Activated CD4-positive, alpha-beta T cell treated with anti-CD3 and anti-CD28 coated beads for 48 hours (primary cell): Measurements from ENCODE around the gene MRPL48.
"Not testable (repeated sequence)": the region's sequence is repeated elsewhere in the genome, so short reads cannot be mapped to it uniquely, and the experiment has no call there.

ENCODE experiments used
- DNase-seq: peaks from one replicate; pipeline ENCODE4 v3.0.0-alpha.2; 2020

The MRPL48 gene

DNA sequence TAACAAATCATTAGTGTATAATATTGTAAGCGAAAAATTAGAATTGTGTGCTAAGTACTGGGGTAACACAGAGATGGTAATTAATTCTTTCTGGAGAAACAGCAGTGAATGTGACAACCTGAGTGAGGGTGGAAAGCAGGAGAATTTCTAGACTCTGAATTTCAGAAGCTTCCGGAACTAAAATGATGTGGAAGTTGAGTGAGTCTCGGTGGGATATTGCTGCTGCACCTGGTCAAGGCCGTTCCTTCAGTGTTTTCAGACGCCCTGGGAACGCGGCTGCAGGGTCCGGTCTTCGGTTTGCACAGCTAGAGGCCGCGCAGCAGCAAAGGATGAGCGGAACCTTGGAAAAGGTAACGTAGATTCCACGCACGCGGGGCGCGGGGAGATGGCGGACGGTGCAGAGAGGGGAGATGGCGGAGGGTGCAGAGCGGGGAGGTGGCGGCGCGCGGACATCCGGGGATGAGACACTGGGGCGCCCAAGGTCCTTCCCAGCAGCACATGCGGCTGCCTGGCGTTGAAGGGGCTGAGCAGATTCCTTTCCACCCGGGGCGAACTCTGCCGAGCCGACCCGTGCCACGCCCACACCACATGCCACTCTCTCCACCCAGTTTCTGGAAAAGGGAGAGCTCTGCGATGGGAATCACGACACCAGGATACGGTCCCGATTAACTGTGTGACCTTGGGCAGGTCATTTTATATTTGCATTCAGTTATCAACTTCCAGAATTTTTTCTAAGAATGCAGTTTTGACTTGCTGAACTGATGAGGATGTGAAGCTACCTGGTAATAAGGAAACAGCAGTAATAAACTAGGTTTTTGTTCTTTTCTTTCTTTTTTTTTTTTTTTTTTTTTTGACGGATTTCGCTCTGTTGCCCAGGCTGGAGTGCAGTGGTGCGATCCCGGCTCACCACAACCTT, at the start of gene MRPL48:
MRPL48 (plus strand) TSS at position 232 of the 916 bp plus-strand sequence; CDS start at position 330, 98 bp downstream.
- peak; percentile 94 for DNase-seq

DNA sequence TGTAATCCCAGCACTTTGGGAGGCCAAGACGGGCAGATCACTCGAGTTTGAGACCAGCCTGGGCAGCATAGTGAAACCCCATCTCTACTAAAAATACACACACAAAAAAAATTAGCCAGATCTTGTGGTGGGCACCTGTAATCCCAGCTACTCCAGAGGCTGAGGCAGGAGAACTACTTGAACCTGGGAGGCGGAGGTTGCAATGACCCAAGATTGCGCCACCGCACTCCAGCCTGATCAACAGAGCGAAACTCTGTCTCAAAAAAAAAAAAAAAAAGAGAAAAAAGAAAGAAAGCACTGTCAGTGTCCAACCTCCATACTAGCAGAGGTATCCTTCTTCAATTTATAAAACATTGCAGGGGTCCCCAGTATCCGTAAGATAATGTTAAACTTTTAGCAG, 44.6 kb upstream of the MRPL48 start:
- no peak for DNase-seq

DNA sequence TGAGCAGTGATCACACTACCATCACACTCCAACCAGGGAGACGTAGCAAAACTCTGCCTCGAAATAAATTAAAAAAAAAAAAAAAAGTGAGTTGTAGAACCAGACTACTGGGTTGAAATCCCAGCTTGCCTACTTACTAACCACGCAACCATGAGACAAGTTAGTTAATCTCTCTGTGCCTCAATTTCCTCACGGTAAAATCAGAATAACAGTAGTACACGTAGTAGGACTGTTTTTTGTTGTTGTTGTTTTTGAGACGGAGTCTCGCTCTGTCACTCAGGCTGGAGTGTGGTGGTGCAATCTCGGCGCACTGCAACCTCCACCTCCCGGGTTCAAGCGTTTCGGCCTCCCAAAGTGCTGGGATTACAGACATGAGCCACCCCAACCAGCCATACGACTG, 41.0 kb upstream of the MRPL48 start:
- DNase-seq: no peak

DNA sequence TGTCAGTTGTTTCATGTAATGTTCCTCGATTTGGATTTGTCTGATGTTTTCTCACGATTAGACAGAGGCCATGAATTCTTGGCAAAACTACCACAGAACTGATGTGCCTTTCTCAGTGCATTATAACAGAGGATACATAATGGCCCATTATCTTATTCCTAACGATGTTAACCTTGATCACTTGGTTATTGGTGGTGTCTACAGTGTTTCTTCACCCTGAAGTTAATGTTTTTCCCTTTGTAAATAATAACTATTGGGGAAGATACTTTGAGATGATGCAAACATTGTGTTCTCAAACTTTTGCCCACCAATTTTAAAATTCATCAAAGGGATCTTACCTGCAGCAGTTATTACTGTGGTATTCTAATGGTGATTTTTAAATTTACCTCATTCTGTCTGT, 39.9 kb upstream of the MRPL48 start:
- no peak for DNase-seq

DNA sequence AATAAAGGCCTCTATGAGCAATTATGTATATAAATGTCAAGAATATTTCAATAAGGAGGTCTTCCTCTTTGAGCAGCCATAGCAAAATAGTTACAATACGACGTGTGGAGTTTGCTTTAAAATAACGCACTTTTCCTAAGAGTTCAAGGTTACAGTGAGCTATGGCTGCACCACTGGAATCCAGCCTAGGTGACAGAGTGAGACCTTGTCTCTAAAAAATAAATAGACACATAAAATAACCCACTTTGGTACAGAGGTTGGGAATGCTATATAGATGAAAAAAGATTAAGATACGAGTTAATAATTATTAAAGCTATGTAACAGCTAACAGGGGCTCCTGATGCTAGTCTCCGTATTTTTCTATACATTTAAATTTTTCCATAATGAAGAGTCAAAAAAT, 39.4 kb upstream of the MRPL48 start:
- no peak for DNase-seq

DNA sequence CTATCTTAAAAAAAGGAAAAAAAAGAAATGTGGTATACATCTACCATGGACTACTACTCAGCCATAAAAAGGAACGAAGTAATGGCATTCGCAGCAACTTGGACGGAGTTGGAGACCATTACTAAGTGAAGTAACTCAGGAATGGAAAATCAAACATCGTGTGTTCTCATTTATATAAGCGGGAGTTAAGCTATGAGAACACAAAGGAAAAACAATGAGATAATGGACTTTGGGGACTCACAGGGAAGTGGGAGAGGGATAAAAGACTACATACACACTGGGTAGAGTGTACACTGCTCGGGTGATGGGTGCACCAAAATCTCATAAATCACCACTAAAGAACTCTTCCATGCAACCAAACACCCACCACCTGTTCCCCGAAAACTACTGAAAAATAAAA, 38.6 kb upstream of the MRPL48 start:
- no peak for DNase-seq

DNA sequence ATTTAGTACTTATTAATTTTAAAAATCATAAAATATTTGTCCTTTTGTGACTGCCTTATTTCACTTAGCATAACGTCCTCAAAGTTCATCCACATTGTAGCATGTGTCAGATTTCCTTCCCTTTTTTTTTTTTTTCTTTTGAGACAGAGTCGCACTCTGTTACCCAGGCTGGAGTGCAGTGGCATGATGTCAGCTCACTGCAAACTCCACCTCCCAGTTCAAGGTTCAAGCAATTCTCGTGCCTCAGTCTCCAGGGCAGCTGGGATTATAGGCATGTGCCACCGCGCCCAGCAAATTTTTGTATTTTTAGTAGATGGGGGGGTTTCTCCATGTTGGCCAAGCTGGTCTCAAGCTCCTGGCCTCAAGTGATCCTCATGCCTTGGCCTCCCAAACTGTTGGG, 37.4 kb upstream of the MRPL48 start:
- no peak for DNase-seq

DNA sequence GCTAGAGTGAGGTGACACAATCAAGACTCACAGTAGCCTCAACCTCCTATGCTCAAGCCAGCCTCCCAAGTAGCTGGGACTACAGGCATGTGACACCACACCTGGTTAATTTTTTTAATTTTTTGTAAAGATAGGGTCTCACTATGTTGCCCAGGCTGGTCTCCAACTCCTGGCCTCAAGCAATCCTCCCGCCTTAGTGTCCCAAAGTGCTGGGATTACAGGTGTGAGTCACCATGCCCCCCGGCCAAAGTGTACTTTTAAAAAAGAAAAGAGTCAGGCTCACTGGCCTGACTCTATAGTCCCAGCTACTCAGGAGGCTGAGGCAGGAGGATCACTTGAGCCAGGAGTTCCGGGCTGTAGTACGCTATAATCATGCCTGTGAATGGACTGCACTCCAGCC, 36.8 kb upstream of the MRPL48 start:
- DNase-seq: not testable (repeated sequence)

DNA sequence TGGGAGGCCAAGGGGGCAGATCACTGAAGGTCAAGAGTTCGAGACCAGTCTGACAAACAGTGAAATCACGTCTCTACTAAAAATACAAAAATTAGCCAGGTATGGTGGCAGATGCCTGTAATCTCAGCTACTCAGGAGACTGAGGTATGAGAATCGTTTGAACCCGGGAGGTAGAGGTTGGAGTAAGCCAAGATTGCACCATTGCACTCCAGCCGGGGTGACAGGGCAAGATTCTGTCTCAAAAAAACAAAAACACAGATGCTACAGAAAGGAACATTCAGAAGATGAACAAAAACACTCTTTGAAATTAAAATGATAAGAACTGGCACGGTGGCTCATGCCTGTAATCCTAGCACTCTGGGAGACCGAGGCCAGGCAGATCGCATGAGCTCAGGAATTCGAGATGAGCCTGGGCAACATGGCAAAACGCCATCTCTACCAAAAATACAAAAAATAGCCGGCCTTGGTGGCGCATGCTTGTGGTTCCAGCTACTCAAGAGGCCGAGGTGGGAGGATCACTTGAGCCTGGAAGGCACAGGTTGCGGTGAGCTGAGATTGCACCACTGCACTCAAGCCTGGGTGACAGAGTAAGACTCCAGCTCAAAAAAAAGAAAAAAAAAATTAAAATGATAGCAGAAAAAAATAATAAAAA, 35.3 kb upstream of the MRPL48 start:
- no peak for DNase-seq

DNA sequence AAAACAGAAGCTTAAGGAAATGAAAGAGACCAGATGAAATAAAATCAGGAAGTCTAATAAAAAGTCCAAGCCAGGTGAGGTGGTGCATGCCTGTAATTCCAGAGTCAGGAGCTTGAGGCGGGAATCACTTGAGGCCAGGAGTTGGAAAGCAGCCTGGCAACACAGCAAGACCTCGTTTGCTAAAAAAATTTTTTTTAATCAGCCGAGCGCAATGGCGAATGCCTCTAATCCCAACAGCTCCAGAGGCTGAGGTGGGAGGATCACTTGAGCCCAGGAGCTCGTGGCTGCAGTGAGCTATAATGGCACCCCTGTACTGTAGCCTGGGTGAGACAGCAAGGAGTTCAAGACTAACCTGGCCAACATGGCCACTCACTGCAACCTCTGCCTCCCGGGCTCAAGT, 34.8 kb upstream of the MRPL48 start:
- no peak for DNase-seq

DNA sequence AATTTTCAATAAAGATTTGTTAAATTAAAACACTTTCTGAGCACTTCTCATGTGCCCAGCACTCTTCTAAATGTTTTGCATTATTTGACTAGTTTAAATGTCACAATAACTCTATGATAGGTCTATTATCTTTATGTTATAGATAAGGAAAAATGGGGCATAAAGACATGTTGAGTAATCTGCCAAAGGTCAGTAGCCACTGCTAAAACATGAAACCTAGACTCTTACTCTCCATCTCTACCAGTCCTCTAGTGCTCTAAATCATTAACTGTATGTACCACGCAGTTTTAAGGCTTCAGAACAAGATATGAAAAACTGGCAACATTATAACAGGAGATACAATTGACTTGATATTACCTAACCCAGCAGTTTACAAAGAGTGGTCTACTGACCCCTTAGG, 33.7 kb upstream of the MRPL48 start:
- no peak for DNase-seq

DNA sequence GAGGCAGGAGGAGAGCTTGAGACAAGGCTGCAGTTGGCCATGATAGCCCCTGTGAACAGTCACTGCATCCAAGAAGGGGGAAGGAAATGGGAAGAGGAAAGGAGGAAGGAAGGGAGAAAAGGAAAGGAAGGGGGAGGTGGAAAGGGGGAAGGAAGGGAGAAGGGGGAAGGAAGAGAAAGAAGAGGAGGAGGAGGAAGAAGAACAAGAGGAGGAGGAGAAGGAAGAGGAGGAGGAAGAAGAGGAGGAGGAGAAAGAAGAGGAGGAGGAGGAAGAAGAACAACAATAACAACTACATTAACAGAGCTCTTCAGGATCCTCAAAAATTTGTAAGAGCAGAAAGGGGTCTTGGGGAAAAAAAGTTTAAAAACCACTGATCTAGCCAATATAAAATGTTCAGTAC, 32.0 kb upstream of the MRPL48 start:
- no peak for DNase-seq

DNA sequence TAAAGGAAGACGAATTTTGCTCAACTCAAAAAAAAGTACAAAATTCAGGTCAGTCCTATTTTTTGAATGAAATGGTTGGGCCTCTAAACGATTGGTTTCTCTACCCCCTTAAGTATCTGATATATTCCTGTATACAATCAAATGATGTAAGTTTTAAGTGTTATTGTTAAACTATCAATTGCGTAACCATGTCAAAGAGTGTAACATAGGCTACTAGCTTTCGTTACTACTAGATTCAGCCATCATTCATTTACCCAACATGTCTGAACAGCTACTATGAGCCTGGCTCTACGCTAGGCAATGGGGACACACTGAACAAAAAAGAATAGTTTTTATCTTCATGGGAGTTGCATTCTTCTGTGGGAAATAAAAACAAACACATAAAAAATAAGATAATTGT, 30.1 kb upstream of the MRPL48 start:
- no peak for DNase-seq

DNA sequence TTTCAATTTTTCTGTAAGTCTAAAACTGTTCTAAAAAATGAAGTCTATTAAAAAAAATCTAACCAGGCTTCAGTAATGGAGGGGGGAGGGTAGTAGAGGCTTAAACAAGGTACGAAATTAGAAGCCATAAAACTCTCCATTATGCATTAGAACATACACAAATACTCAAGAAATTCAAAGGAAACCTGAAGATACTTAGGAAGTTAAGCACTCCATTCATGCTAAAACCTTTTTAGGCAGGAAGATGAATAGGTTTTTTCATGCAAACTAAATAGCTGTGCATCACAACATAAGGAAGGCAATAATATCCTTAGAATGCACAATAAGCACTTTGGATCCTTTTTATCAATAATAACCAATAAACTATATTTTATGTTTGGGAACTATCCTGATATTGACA, 29.2 kb upstream of the MRPL48 start:
- no peak for DNase-seq

DNA sequence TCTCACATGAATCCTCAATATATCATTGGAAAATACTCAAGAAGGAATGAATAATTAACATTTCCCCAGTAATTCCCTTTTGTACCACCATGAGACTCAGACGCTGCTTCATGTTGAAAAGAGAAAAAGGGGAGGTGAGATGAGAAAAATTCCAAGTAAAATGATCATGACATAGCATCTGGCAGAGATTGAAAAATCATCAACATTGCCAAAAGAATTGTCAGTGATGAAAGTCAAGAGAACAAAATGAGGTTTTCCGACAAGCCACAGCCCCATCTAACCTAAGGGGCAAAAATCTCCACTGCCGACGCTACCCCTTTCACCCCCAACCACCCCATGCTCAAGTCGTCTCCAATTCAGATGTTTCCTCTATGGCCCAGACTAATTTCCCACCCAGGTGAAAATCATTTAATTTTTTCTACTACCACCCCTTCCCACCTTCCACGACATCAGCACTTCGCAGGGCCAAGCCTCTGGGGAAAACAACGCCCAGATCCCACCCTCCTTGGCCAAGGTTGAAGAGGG, 28.0 kb upstream of the MRPL48 start:
- no peak for DNase-seq

DNA sequence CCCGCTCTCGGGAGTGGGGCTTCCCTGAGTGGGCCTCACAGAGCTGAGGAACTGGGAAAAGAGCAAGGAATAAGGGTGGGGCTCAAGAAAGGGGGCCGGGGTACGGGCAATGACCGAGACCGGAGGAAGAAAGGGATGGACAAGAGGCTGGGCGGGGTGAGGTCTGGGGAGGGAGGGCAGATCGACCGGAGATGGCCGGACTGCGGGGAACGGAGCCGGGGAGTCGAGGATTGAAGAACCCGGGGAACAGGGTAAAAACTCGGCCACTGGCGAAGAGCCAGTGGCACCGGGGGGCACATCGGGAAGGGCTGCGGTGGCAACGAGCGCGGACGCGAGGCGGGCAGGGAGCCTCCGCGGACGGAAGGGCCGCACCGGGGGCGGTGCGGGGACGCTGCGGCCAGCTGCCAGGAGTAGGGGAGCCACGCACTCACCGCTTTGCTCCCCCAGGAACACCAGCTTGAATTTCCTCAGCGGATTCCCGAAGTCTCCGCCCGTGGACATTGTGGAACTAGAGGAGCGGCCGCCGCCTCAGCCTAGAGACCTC, 27.5 kb upstream of the MRPL48 start:
- DNase-seq: no peak

DNA sequence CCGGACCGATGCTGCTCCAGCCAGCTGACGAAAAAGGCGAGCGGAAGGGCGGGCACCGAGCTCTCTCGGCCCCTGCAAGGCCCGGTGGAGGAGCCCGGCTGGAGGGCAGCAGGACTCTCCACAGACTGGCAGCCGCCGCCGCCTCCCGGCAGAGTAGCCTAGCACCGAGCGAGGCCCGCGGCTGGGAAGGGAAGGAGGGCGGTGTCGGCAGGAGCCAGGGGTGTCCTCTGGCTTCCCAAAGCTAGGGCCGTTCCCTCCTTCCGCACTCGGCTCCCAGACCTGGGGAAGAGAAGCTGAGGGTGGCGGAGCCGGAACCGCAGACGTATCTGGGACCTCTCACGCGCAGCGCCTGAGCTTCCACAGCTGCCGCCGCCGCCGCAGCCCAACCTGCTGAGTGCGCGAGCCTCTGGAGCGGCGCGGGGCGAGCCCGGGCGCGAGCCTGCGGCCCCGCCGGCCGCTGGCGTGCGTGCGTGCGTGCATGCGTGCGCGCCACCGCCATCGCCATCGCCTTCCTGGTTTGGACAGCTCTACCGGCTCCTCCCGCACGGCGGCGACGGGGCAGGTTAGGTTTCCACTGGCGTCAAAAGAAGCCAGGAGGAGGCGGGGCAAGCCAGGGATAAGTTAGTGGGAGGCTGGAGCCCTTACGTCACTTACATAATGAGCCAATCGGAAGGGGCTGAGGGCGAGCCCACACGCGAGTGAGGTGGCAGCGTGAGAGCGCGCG, 26.8 kb upstream of the MRPL48 start, which contains the start of gene RAB6A:
RAB6A (minus strand) TSS at position 396 of the 724 bp plus-strand sequence. CDS start 439 bp downstream, outside the sequence.
- DNase-seq: peak; percentile 100

DNA sequence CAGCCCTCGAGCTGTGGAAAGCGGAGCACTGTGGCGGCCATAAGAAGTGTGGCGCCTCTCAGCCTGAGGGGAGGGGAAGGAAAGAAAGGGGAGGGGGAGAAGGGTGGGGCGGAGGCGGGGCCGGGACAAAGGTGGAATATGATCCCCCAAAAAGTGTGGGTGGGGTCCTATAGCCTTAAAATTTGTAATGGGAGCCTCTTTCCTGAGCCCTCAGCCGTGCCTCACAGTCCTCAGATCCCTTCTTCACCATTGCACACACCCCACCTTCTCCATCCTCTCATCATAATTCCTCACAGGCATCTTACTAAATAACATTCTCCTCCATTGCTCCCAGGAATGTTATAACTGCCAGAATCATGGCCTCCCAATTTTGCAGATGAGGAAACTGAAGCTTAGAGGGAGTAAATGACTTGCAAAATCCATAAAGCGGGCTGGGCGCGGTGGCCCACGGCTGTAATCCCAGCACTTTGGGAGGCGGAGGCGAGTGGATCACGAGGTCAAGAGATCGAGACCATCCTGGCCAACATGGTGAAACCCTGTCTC, 26.2 kb upstream of the MRPL48 start:
- DNase-seq: no peak

DNA sequence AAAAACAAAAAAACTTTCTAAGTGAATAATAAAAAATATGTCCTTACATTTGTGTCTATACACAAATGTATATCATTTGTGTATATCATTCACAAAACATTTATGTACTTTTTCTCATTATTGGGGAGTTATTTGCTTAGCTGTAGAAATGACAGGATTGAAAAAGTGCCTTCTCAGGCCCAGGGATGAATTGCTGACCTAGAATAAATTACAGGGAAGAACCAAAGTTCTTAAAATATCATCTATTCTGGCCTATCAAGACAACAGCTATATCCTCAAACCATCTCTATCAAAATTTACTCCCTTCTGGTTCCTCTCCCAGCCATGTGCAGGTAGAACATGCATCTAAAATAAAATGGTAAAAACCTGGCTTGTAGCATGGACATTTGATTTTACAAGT, 24.9 kb upstream of the MRPL48 start:
- no peak for DNase-seq

DNA sequence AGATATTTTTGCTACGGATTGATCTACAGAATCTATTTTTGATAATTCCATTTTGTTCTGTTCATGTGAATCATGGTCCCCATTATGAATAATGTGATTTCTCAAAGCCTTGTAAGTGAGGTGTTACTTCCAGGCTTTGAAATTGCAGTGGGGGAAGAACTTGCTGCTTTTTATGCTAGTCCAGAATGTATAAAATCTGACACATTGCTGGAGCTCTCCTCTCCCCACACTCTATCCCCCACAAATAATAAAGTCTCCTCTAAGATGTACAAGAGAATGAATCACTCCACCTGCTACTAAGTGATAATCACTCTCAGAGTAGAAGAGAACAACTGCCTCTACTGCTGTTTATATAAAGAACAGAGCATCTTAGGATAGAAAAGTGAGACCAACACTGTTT, 20.9 kb upstream of the MRPL48 start:
- DNase-seq: no peak

DNA sequence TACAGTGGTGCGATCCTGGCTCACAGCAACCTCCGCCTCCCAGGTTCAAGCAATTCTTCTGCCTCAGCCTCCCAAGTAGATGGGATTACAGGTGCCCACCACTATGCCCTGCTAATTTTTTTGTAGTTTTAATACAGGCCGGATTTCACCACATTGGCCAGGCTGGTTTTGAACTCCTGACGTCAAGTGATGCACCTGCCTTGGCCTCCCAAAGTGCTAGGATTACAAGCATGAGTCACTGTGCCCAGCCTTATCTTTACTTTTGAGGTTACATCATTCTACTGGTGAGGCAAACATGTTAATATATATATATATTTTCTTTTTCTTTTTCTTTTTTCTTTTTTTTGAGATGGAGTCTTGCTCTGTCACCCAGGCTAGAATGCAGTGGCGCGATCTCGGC, 16.9 kb upstream of the MRPL48 start:
- DNase-seq: not testable (repeated sequence)

DNA sequence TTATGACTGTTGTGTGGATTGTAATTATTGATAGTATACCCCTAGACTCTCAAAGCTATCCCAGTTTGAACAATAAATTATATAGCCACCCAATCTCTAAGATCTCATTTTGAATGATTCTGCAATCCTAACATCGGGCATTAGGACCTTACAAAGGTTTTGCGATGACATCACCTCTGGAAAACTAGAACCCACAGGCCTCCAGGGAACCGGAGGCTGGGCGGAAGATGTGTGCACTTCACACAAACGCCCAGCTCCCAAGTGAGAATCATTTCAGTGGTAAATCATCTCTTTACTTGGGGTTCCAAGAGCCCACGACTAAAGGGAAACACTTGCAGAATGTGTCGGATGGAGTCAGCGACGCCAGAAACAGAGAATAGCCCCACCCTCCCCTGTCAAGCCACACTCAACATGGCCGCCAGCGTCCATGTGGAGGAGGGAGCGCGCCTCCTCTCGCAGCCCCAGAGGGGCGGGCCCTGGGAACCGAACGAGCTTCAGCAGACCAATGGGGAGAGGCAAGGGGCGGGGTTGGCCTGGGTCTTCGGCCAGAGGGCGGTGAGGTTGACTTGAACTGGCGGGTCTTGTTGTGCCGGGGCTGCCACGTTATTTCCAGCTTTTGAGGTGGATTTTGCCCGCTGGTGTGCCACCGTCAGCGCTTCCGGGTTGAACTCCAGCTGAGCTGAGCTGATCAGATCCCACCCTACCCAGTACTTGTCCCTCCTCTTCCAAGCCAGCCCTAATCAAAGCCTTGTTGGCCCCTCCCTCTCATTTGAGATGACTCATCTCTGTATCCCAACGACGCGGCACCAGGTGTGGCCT, 8.4 kb upstream of the MRPL48 start:
- DNase-seq: peak; percentile 99
